Hepatocyte (in vitro differentiated cells): ENCODE measurements around the gene DCAF11. TPM values are rescaled to one million over a fixed set of nuclear protein-coding genes. Genes with fewer than 3 reads are reported as not detected.

Source experiments
- DNase-seq: peaks from one replicate; pipeline ENCODE4 v3.0.0-alpha.2; 2016; ENCODE audit warnings: low spot score
- H2AFZ ChIP-seq: fragments of 200-600 bp; sonication (generic); 2 replicates; pipeline ENCODE4 v1.6.0; 2016; ENCODE audit warnings: antibody characterized with exemption, mild to moderate bottlenecking
- H3K27ac ChIP-seq: fragments of 200-600 bp; sonication (generic); 2 replicates; pipeline ENCODE4 v1.5.1; 2016; ENCODE audit warnings: mild to moderate bottlenecking
- H3K27me3 ChIP-seq: fragments of 200-600 bp; sonication (generic); 2 replicates; pipeline ENCODE4 v1.6.1; 2016
- H3K36me3 ChIP-seq: fragments of 200-600 bp; sonication (generic); replicated peaks from 2 replicates; pipeline ENCODE4 v1.5.1; 2016; ENCODE audit warnings: low read depth; ENCODE audit not compliant: insufficient read depth
- H3K4me1 ChIP-seq: fragments of 200-600 bp; sonication (generic); 2 replicates; pipeline ENCODE4 v1.5.1; 2016; ENCODE audit warnings: mild to moderate bottlenecking, moderate library complexity; ENCODE audit not compliant: insufficient read depth
- H3K4me2 ChIP-seq: fragments of 200-600 bp; sonication (generic); 2 replicates; pipeline ENCODE4 v1.6.0; 2016
- H3K4me3 ChIP-seq: fragments of 200-600 bp; sonication (generic); 2 replicates; pipeline ENCODE4 v1.5.1; 2016; ENCODE audit warnings: mild to moderate bottlenecking
- H3K79me2 ChIP-seq: fragments of 200-600 bp; sonication (generic); 2 replicates; pipeline ENCODE4 v1.6.0; 2017; ENCODE audit warnings: mild to moderate bottlenecking
- H3K9me2 ChIP-seq: fragments of 200-600 bp; sonication (generic); replicated peaks from 2 replicates; pipeline ENCODE4 v1.6.0; 2017; ENCODE audit warnings: mild to moderate bottlenecking; ENCODE audit not compliant: insufficient read depth
- H3K9me3 ChIP-seq: fragments of 200-600 bp; sonication (generic); 2 replicates; pipeline ENCODE4 v1.5.1; 2016; ENCODE audit warnings: low read depth, mild to moderate bottlenecking
- H4K20me1 ChIP-seq: fragments of 200-600 bp; sonication (generic); 2 replicates; pipeline ENCODE4 v1.6.0; 2016; ENCODE audit warnings: mild to moderate bottlenecking; ENCODE audit not compliant: insufficient read depth, poor library complexity, severe bottlenecking
- CTCF ChIP-seq: fragments of 200-600 bp; sonication (generic); IDR thresholded peaks from 2 replicates; pipeline ENCODE4 v1.5.1; 2016; ENCODE audit warnings: antibody characterized with exemption, mild to moderate bottlenecking; ENCODE audit not compliant: poor library complexity
- EZH2 ChIP-seq: fragments of 200-600 bp; sonication (generic); IDR thresholded peaks from 2 replicates; pipeline ENCODE4 v1.6.1; 2016; ENCODE audit warnings: antibody characterized with exemption, mild to moderate bottlenecking, borderline replicate concordance
- EZH2phosphoT487 ChIP-seq: fragments of 200-600 bp; sonication (generic); IDR thresholded peaks from one replicate; pipeline ENCODE4 v1.6.1; 2018; ENCODE audit warnings: antibody characterized with exemption, mild to moderate bottlenecking, low read depth, moderate library complexity; ENCODE audit not compliant: unreplicated experiment, severe bottlenecking
- WGBS: methylation state at CpG from one replicate; pipeline ENCODE4 v1.1.6; 2016; ENCODE audit warnings: low lambda C conversion rate; ENCODE audit errors: missing lambda C conversion rate; 5-methylcytosine and 5-hydroxymethylcytosine counted together
- polyA plus RNA-seq: library from polyadenylated mRNA; unstranded; fragments of >200 nt; fragmentation: Nextera tagmentation; extraction: Ambion mirVana; gene quantifications from 2 replicates; pipeline ENCODE4 v1.2.1, GENCODE V29; 2016
- total RNA-seq: library from RNA; depleted of rRNA; stranded (reverse); fragments of >200 nt; gene quantifications from 2 replicates; pipeline ENCODE4 v1.2.3, GENCODE V29; 2014

DCAF11 gene
- total and polyA plus RNA-seq, 2 experiments from 2014 or later: 55.6 to 78.9 TPM

GRCh38 chr14:24122416-24122815 is 7.8 kb downstream of the DCAF11 start:
- Histone ChIP-seq H3K4me3 (no peak overlapping the region), H3K27me3 (no peaks in the 10 kb centered on the region), H3K4me1 (no peaks in the 10 kb centered on the region), H3K79me2 (no peaks in the 10 kb centered on the region), H4K20me1 (no peaks in the 10 kb centered on the region), H3K9me2 (no peaks in the 10 kb centered on the region), H3K9me3 (no peaks in the 10 kb centered on the region), H3K4me2 (no peak overlapping the region), H3K27ac (no peak overlapping the region), H3K36me3 (no peaks in the 10 kb centered on the region), H2AFZ (no peak overlapping the region)
- TF ChIP-seq CTCF (no peak), EZH2 (no peak), EZH2phosphoT487 (no peak)
- no peak for DNase-seq
- 68% methylated on average over 3 of the region's 4 CpGs for WGBS

- Histone ChIP-seq H3K9me2 (no peaks in the 10 kb centered on the region), H3K27me3 (no peaks in the 10 kb centered on the region), H2AFZ (no peak overlapping the region), H3K4me1 (no peaks in the 10 kb centered on the region), H3K27ac (no peak overlapping the region), H3K4me3 (no peak overlapping the region), H3K79me2 (no peaks in the 10 kb centered on the region), H3K4me2 (no peak overlapping the region), H3K36me3 (no peaks in the 10 kb centered on the region), H4K20me1 (no peaks in the 10 kb centered on the region), H3K9me3 (no peaks in the 10 kb centered on the region)
- no peak for DNase-seq
- no peak for TF ChIP-seq EZH2phosphoT487
- no peak for TF ChIP-seq CTCF
- no peak for TF ChIP-seq EZH2
- WGBS: 96% methylated on average over 8 of the region's 8 CpGs
Measured at GRCh38 chr14:24122898-24123297, 8.3 kb downstream of the DCAF11 start.

- Histone ChIP-seq H3K79me2 (no peaks in the 10 kb centered on the region), H2AFZ (no peak overlapping the region), H4K20me1 (no peaks in the 10 kb centered on the region), H3K4me1 (no peaks in the 10 kb centered on the region), H3K9me3 (no peaks in the 10 kb centered on the region), H3K36me3 (no peaks in the 10 kb centered on the region), H3K4me2 (no peak overlapping the region), H3K9me2 (no peaks in the 10 kb centered on the region), H3K27ac (no peak overlapping the region), H3K4me3 (no peak overlapping the region), H3K27me3 (no peaks in the 10 kb centered on the region)
- 91% methylated on average over 9 of the region's 9 CpGs for WGBS
- DNase-seq: no peak
- no peak for TF ChIP-seq EZH2phosphoT487
- no peak for TF ChIP-seq CTCF
- TF ChIP-seq EZH2: no peak
Measured at GRCh38 chr14:24123424-24124417, 9.1 kb downstream of the DCAF11 start.
